Endothelial cell of umbilical vein (primary cell): ENCODE results near the gene ULK2. TPM values are rescaled to one million over a fixed set of nuclear protein-coding genes. Genes with fewer than 3 reads are reported as not detected.
A peak's percentile ranks its signal among the peaks of the same experiment; 100 is the strongest.

Experiments
- BruUV-seq: library from RNA; stranded (reverse); fragments of 400-500 nt; replicated peaks from 2 replicates; lab custom pipeline; 2021; lab: Mats Ljungman, UMichigan
- CTCF ChIA-PET: fragments of 300-600, 350-600 bp; sonication (Branson Sonifier 250); formaldehyde crosslinking; loops from one replicate; lab custom pipeline; 2021; ENCODE audit warnings: antibody characterized with exemption, inconsistent platforms; lab: Charles Lee
- POLR2A ChIA-PET: fragments of 300-600, 350-600 bp; sonication (Branson Sonifier 250); formaldehyde crosslinking; loops from one replicate; lab custom pipeline; 2021; ENCODE audit warnings: antibody characterized with exemption, inconsistent platforms; lab: Charles Lee
- DNase-seq: peaks from one replicate; pipeline ENCODE4 v3.0.0-alpha.2; 2011; ENCODE audit warnings: low read depth, low spot score
- FAIRE-seq: peaks from 2 replicates; lab custom pipeline; 2011; peaks lifted over from hg19 to GRCh38; lab: Jason Lieb, UNC
- H2AFZ ChIP-seq: 2 replicates; pipeline ENCODE4 v1.6.0; 2012; ENCODE audit warnings: low read depth, low read length, control low read depth, inconsistent platforms
- H3K27ac ChIP-seq: 2 replicates; pipeline ENCODE4 v1.5.1; 2011; ENCODE audit warnings: low read depth, mild to moderate bottlenecking, control low read depth, low read length, moderate library complexity; ENCODE audit not compliant: insufficient read depth
- H3K27me3 ChIP-seq, 2 experiments: 2 replicates each; pipeline versions ENCODE4 v1.6.0 to v1.6.1; 2011; ENCODE audit warnings: low read length in 2 of 2, mixed read lengths in 1 of 2; ENCODE audit not compliant: control insufficient read depth in 2 of 2, insufficient read depth in 2 of 2
- H3K36me3 ChIP-seq, 2 experiments: 2 replicates in 1 of 2; 3 replicates in 1 of 2; pipeline ENCODE4 v1.5.1; 2011; ENCODE audit warnings: low read length in 2 of 2, mild to moderate bottlenecking in 1 of 2, moderate library complexity in 1 of 2; ENCODE audit not compliant: control insufficient read depth in 2 of 2, insufficient read depth in 2 of 2; ENCODE audit errors: extremely low read depth in 1 of 2
- H3K4me1 ChIP-seq: 3 replicates; pipeline ENCODE4 v1.5.1; 2011; ENCODE audit warnings: mild to moderate bottlenecking, low read length; ENCODE audit not compliant: control insufficient read depth, insufficient read depth; ENCODE audit errors: extremely low read depth
- H3K4me2 ChIP-seq: 2 replicates; pipeline ENCODE4 v1.6.1; 2011; ENCODE audit warnings: low read length, control low read depth, mixed read lengths; ENCODE audit not compliant: insufficient read depth
- H3K4me3 ChIP-seq, 3 experiments: fragments of 200-600 bp in 1 of 3; sonication (generic), shearing (Covaris generic) in 1 of 3; replicated peaks in 1 of 3; 2 replicates each; pipeline ENCODE4 v1.5.1; 2011 to 2016; ENCODE audit warnings: control low read depth in 3 of 3, low read length in 3 of 3, mild to moderate bottlenecking in 2 of 3, inconsistent platforms in 1 of 3, low read depth in 1 of 3, moderate library complexity in 1 of 3; ENCODE audit not compliant: insufficient read depth in 1 of 3
- H3K79me2 ChIP-seq: 2 replicates; pipeline ENCODE4 v1.6.0; 2012; ENCODE audit warnings: low read length, inconsistent platforms; ENCODE audit not compliant: control insufficient read depth, insufficient read depth
- H3K9ac ChIP-seq: replicated peaks from 2 replicates; pipeline ENCODE3; 2011; ENCODE audit warnings: low read length, control low read depth; ENCODE audit not compliant: insufficient read depth; ENCODE audit errors: extremely low read depth
- H3K9me1 ChIP-seq: replicated peaks from 3 replicates; pipeline ENCODE4 v1.6.0; 2011; ENCODE audit warnings: mild to moderate bottlenecking, low read length; ENCODE audit not compliant: control insufficient read depth, insufficient read depth; ENCODE audit errors: extremely low read depth
- H3K9me3 ChIP-seq: replicated peaks from 2 replicates; pipeline ENCODE4 v1.5.1; 2012; ENCODE audit warnings: low read length, inconsistent platforms; ENCODE audit not compliant: control insufficient read depth, insufficient read depth
- H4K20me1 ChIP-seq: replicated peaks from 2 replicates; pipeline ENCODE3; 2011; ENCODE audit warnings: mild to moderate bottlenecking, low read length; ENCODE audit not compliant: control insufficient read depth, insufficient read depth; ENCODE audit errors: extremely low read depth
- EZH2 ChIP-seq: IDR thresholded peaks from 2 replicates; pipeline ENCODE4 v1.6.1; 2012; ENCODE audit warnings: borderline replicate concordance, low read depth, mild to moderate bottlenecking, moderate library complexity, low read length, inconsistent platforms; ENCODE audit not compliant: severe bottlenecking
- FOS ChIP-seq: IDR thresholded peaks from 2 replicates; pipeline ENCODE4 v1.6.1; 2011; ENCODE audit warnings: mild to moderate bottlenecking, low read length, moderate library complexity, borderline replicate concordance; ENCODE audit not compliant: insufficient read depth
- GATA2 ChIP-seq: IDR thresholded peaks from 2 replicates; pipeline ENCODE4 v1.7.0; 2011; ENCODE audit warnings: low read depth, mild to moderate bottlenecking, moderate library complexity, mixed read lengths, low read length; ENCODE audit not compliant: insufficient read length, insufficient read depth
- JUN ChIP-seq: IDR thresholded peaks from 2 replicates; pipeline ENCODE4 v1.6.1; 2011; ENCODE audit warnings: borderline replicate concordance, low read depth; ENCODE audit not compliant: insufficient read length, insufficient read depth
- MYC ChIP-seq: IDR thresholded peaks from one replicate; pipeline ENCODE4 v1.6.1; 2011; ENCODE audit warnings: mild to moderate bottlenecking, low read depth, low read length
- POLR2A ChIP-seq: IDR thresholded peaks from 2 replicates; pipeline ENCODE4 v1.6.1; 2012; ENCODE audit warnings: low read depth, mild to moderate bottlenecking, control low read depth, low read length
- POLR2AphosphoS5 ChIP-seq: IDR thresholded peaks from 2 replicates; pipeline ENCODE4 v1.6.1; 2012; ENCODE audit warnings: low read depth, mild to moderate bottlenecking, control low read depth, low read length, moderate library complexity; ENCODE audit not compliant: insufficient read depth
- dilution Hi-C: fragments of 300-500 bp; cut with MboI; formaldehyde crosslinking; loops from one replicate; pipeline ENCODE4 v1.15.0; 2019; ENCODE audit warnings: low sequenced_read_pairs; ENCODE audit not compliant: extremely low pct_ligation_motif_present
- intact Hi-C: fragments of 100-400 bp; cut with micrococcal nuclease; formaldehyde crosslinking; loops from one replicate; pipeline ENCODE4 v1.10.0; 2022
- polyA plus RNA-seq, 4 experiments: library from polyadenylated mRNA; depleted of rRNA in 3 of 4; stranded (reverse) in 3 of 4; unstranded in 1 of 4; fragments of >200 nt; gene quantifications; 2 replicates each; pipeline versions ENCODE4 v1.2.1 to v1.2.3, GENCODE V29; 2011 to 2012; ENCODE audit warnings: missing spikeins in 1 of 4
- total RNA-seq: library from RNA; stranded (reverse); gene quantifications from 2 replicates; pipeline ENCODE4 v1.2.3, GENCODE V29; 2021
- TF ChIP-seq, protein P1 (sequence below): IDR thresholded peaks from 2 replicates; pipeline ENCODE4 v1.6.1; 2011; ENCODE audit not compliant: insufficient read depth, insufficient read length
- TF ChIP-seq, protein P2 (sequence below), 2 donors: IDR thresholded peaks; 1 replicate in 1 of 2; 2 replicates in 1 of 2; pipeline ENCODE4 v1.5.1; 2011; ENCODE audit warnings: low read length in 2 of 2, mild to moderate bottlenecking in 2 of 2, moderate library complexity in 2 of 2, control low read depth in 1 of 2, inconsistent platforms in 1 of 2, low read depth in 1 of 2; ENCODE audit not compliant: insufficient read depth in 1 of 2; ENCODE audit errors: extremely low read depth in 1 of 2

Gene ULK2
- total and polyA plus RNA-seq, 2 donors (not counting 3 experiments of a cell fraction or from before 2014, with no cell fraction given), result 19.3 to 26.7 TPM

DNA sequence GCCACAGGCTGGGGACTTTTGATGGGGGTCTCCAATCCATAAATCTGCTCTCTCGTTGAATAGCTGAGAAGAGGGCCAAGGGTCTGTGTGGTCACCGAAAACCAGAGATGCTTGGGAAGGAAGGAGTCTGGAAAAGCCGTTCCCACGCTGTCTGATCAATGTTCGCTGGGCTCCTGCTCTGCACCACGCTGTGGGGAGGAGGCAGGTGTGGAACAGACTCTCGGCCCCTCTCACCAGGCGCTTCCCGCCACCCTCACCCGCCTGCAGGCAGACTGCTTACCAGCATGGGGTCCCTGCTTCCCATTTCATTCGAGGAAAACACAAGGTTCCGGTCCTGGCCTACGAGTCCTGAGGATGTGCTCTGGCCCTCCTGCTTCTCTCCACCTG, 118.9 kb downstream of the ULK2 start:
- Histone ChIP-seq H3K9me1 (no peaks in the 10 kb centered on the region), H3K4me2 (no peak overlapping the region), H3K27me3 (no peaks in the 10 kb centered on the region), H3K4me1 (peaks cover 22% of the 10 kb centered on the region), H3K4me3 (no peak overlapping the region), H3K9ac (no peak overlapping the region), H2AFZ (no peak overlapping the region), H4K20me1 (no peaks in the 10 kb centered on the region), H3K27ac (no peak overlapping the region), H3K9me3 (no peaks in the 10 kb centered on the region), H3K79me2 (no peaks in the 10 kb centered on the region), H3K36me3 (no peaks in the 10 kb centered on the region)
- no peak for FAIRE-seq
- ChIA-PET CTCF (interaction anchor here (8.4 kb wide), 1 partner anchor 13 kb away, joined by 72 read pairs; no protein-coding TSS in a partner anchor), POLR2A (no interaction called here)
- TF ChIP-seq POLR2A, result no peak
- TF ChIP-seq GATA2, result no peak
- TF ChIP-seq POLR2AphosphoS5, result no peak
- TF ChIP-seq MYC, result no peak
- TF ChIP-seq, protein P1, sequence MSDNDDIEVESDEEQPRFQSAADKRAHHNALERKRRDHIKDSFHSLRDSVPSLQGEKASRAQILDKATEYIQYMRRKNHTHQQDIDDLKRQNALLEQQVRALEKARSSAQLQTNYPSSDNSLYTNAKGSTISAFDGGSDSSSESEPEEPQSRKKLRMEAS, result no peak
- no peak for TF ChIP-seq JUN
- intact Hi-C loops (no loop called here), dilution Hi-C loops (no loop called here)
- DNase-seq, result no peak
- BruUV-seq, result no TSS peak

DNA sequence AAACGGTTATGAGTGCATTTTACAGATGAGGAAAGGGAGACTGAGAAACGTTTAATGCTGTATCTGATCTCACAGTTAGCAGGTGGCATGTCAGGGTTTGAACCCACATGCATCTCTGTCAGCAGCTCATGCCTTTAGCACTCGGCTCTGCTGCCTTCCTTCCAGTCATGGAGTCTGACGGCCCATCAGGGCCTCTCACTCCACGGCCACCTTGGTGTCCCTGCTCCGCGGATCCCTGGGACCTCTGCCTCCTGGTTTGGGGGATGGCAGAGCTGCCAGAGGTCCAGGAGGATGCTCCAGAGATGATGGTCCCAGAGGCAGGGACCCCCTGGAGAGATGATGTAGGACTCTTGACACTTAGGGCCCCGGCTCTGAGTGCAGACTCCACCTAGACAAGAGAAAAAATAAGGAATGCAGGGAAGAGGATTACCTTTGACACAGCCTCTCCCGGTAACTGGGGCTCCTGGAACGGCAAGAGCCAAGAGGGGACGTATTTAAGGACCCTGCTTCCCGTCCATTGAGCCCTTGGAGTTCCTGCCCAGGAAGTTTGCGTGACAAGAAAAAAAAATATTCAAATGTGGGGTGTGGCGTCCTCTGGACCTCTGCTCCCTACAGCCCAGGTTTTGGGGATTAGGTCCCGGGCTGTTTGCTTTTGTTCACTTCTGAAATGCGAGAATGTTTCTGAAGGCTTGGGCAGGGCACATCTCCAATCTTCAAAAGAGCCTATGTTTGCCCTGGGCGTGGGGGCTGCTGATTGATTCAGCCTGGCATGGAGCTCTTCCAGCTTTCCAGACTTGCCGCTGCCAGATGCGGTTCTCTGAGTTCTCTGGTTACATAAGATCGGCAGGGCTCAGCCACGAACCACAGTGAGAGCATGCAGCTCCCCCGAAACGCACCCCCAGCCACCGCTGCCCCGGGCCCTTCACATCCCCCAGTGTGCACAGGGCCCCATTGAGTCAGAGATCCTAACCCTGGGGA, 119.6 kb downstream of the ULK2 start, which contains the start of gene ALDH3A1:
TSS of gene ALDH3A1 (minus strand) at position 470 of the 978 bp plus-strand sequence. CDS start 3,169 bp downstream, outside the sequence.
- Histone ChIP-seq H3K9me1 (no peaks in the 10 kb centered on the region), H3K36me3 (no peaks in the 10 kb centered on the region), H3K9me3 (no peaks in the 10 kb centered on the region), H3K4me3 (no peak within 1 kb of the TSS), H3K9ac (no peak within 1 kb of the TSS), H3K79me2 (no peaks in the 10 kb centered on the region), H3K27ac (no peak within 1 kb of the TSS), H4K20me1 (no peaks in the 10 kb centered on the region), H3K27me3 (no peaks in the 10 kb centered on the region), H3K4me1 (peaks cover 15% of the 10 kb centered on the region), H2AFZ (peak within 1 kb of the TSS; percentile 46), H3K4me2 (no peak within 1 kb of the TSS)
- DNase-seq (no peak), FAIRE-seq (no peak)
- intact Hi-C loops (no loop called here), dilution Hi-C loops (no loop called here)
- no TSS peak for BruUV-seq
- ChIA-PET CTCF (interaction anchor here (8.4 kb wide), 1 partner anchor 14 kb away, joined by 72 read pairs; no protein-coding TSS in a partner anchor), POLR2A (no interaction called here)
- no peak for TF ChIP-seq POLR2A
- no peak for TF ChIP-seq POLR2AphosphoS5
- TF ChIP-seq FOS, result no peak
- TF ChIP-seq, protein P1, result no peak
- no peak for TF ChIP-seq MYC
- TF ChIP-seq EZH2, result no peak
- no peak for TF ChIP-seq GATA2
- no peak for TF ChIP-seq JUN
- TF ChIP-seq, protein P2, sequence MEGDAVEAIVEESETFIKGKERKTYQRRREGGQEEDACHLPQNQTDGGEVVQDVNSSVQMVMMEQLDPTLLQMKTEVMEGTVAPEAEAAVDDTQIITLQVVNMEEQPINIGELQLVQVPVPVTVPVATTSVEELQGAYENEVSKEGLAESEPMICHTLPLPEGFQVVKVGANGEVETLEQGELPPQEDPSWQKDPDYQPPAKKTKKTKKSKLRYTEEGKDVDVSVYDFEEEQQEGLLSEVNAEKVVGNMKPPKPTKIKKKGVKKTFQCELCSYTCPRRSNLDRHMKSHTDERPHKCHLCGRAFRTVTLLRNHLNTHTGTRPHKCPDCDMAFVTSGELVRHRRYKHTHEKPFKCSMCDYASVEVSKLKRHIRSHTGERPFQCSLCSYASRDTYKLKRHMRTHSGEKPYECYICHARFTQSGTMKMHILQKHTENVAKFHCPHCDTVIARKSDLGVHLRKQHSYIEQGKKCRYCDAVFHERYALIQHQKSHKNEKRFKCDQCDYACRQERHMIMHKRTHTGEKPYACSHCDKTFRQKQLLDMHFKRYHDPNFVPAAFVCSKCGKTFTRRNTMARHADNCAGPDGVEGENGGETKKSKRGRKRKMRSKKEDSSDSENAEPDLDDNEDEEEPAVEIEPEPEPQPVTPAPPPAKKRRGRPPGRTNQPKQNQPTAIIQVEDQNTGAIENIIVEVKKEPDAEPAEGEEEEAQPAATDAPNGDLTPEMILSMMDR (IDR thresholded peaks at IDR 0.05; ENCODE audit: extremely low read depth in 1 of 2, insufficient read depth in 1 of 2, low read depth in 1 of 2, low read length in 2 of 2), result no peak
